Activated CD8-positive, alpha-beta memory T cell treated with anti-CD3 and anti-CD28 coated beads for 4 hours (primary cell): ENCODE data around the gene ASAP2.

ENCODE experiments used
- DNase-seq, 2 donors: peaks; one replicate each; pipeline ENCODE4 v3.0.0-alpha.2; 2020; ENCODE audit warnings: low read depth in 2 of 2

The ASAP2 gene

GRCh38 chr2:9297807-9298206, 91.2 kb downstream of the ASAP2 start:
- DNase-seq, result no peak

DNA sequence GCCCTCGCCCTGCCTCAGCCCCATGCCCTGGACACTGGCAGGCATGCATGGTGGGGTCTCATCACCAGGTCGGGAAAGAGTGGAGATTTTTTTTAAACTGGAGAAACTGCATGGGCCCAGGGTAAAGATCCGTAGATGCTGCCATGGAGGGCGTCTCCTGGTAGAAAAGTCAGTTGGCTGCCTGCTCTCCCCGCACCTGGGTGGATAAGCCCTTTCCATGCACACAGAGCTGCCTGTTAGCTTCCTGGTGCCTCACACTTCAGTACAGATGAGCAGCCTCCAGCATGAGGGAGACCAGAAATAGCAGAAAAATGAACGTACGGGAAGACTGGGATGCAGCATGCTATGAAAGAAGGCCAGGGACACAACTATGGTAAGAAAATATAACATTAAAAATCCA, 92.0 kb downstream of the ASAP2 start:
- DNase-seq, result no peak

GRCh38 chr2:9299161-9300100, 92.8 kb downstream of the ASAP2 start:
- DNase-seq, result no peak

DNA sequence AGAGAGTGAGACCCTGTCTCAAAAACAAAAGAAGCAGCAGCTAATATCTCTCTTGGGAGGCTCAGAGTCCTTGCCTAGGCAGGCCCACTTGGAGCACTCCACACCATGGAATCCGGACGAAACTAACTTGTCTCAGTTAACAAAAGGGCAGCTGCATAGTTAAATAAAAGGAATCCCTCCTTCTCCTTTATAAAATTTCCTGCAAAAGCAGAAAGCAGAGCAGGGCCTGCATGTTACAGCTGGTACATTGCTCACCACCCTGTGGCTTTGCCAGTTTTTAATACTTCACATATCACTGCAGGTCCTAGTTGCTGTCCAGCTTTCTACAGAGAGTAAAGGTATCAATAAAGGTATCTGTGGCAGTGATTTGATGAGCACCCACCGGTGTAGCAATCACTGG, 93.6 kb downstream of the ASAP2 start:
- no peak for DNase-seq

DNA sequence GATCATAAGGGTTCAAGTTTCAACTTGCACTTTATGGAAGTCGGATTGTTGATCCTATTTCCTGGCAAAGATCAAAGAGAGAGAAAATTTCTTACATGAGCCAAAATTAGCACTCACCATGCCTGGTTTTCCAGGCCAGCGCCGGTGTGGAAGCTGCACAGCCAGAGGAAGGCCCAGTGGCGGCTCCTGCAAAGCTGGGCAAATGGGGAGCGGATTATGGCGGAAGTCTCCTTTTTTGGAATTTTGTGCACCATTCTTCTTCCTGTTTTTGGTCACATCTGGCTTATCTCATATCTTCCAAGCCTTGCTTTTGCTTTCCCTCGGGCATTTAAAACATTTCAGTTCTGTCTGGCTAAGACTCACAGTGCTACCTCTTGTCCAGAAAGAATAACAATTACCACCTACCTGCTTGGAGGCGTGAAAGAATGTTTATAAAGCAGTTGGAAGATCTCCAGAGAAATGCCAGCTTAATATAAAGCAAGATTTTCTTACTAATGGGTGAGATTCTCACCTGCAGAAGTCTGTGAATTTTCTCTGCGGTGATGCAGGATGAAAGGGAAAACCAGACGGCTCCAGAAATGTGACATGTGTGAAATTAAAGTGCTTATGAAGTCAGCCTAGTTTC, 94.3 kb downstream of the ASAP2 start:
- no peak for DNase-seq

DNA sequence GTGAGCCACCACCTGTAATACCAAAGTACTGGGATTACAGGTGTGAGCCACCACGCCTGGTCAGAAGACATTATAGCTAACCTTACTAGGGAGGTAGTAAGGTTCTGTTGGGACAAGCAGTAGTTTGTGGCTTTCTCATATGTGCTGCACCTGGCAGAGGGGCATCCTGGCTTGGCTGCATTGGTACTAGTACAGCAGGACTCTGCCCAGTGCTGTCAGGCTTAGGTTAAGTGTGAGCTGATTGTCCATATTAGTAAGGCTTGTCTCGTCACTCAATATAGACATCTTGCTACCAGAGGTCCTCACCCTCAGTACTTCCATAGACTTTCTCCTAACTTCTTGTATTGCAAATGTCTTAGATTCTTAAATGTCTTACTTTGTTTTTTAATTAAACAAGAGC, 96.1 kb downstream of the ASAP2 start:
- no peak for DNase-seq

DNA sequence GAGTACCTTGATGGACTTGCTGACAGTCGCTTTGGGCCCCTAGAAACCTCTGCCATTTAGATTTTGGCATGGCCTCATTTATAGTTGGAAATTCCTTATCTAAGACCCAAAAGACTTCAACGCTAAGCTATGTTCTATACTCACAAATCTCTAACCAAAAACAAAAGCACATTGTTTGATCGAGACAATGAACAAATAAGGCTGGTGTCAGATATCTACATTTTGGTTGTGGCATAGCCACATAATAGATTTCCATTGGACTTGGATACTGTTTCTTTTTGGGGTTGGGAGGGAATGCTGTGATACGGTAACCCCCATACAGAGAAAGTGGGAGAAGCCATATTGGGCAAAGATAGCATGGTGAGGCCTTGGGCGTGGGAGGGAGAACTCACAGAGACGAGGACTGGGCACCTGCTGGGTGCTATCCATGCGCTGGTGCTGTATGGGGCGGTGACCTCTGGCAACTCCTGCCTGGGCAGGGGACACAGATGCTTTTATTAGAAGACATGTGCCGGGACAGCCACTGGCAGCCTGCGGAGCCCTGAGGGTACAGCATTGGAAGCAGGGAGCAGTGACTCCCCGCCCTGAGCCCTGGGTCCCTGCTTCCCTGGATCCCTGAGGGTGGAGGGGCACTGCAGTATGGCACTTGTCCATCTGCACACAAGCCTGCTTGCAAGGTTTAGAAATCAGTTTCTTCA, 97.1 kb downstream of the ASAP2 start:
- DNase-seq, result no peak

- no peak for DNase-seq
Observed at GRCh38 chr2:9306911-9307310, 100.3 kb downstream of the ASAP2 start.

DNA sequence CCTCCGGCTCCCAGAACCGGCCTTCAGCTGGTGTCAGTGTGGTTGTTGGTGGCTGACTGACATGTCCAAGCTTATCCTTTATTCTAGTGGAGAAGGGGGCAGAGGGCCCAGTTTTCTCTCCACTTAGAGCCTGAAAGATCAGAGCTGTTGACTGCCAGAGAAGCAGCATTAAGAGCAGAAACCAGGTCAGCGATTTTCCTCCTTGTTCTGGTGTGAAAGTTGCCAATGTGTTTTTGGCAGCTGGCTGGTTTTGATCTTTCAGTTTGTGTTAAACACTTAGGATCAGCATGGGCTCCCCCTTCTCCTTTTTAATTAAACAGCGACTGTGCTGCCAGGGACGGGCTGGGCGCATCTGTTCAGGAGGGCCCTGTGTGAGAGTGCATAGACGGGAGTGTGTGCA, 100.9 kb downstream of the ASAP2 start:
- no peak for DNase-seq

GRCh38 chr2:9308186-9308955, 101.8 kb downstream of the ASAP2 start:
- no peak for DNase-seq

DNA sequence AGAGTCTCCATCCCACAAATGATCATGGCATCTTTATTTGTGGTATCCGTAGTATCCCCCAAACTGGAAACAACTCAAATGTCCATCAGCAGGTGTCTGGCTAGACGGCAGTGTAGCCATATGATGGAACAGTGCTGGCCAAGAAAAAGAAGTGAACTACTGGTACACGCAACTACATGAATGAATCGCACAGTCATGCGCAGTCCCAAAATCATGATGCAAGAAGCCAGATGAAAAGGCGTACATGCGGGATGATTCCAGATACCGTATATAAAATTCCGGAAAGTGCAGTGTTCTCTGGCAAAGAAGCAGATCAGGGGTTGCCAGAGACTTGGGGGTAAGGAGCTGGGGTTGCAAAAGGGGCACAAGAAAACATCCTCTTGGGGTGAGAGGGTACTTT, 102.5 kb downstream of the ASAP2 start:
- no peak for DNase-seq

DNA sequence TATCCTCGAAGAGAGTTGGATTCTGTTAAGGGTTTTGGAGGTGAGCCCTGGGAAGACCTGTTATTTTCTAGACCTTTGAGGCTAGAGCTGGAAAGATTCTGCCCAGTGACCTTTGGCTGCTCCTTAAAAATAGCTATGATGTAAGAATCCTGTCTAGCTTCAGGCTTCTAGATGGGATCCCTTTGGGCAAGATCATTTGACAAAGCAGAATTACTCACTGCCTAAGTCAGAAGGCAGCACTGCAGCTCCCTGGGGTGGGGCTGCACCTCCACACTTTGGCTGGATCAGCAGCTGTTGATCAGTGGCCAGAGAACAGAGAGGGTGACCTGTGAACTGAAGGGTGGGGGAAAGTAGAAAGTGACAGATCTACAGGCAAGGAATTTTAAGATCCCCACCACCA, 103.8 kb downstream of the ASAP2 start:
- DNase-seq, result no peak

GRCh38 chr2:9310798-9311197, 104.2 kb downstream of the ASAP2 start:
- DNase-seq, result no peak

DNA sequence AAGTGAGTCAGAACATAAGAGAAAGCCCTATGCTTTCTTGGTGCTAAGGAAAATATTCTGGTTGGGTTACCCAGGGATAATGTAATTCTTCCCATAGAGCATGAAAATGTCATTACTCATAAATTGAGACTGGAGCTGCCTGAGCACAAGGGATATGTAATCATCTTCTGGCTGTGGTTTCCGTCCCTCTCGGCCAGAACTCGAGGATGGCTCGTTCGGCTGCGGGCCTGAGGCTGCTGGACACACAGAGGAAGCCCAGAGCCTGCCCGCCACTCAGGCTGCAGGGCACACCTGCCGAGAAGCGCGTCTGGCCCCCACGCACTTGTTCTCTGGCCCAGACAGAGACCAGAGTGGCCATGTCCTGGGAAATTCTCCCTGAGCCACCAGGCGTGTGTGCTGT, 104.9 kb downstream of the ASAP2 start:
- DNase-seq, result no peak

DNA sequence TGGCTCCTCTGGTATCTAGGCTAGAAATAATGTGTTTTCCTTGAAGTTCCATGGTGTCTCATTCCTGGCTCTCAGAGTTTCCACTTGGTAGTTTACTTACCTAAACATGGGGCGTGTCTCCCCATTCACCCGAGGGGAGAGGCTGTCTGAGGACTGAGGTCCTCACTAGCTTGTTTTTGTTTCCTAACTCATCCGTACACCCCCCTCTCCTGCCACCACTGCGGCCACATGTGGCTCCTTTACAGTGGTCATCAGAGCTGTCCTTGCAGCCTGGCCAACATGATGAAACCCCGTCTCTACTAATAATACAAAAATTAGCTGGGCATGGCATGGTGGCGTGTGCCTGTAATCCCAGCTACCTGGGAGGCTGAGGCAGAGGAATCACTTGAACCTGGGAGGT, 106.0 kb downstream of the ASAP2 start:
- DNase-seq, result no peak

DNA sequence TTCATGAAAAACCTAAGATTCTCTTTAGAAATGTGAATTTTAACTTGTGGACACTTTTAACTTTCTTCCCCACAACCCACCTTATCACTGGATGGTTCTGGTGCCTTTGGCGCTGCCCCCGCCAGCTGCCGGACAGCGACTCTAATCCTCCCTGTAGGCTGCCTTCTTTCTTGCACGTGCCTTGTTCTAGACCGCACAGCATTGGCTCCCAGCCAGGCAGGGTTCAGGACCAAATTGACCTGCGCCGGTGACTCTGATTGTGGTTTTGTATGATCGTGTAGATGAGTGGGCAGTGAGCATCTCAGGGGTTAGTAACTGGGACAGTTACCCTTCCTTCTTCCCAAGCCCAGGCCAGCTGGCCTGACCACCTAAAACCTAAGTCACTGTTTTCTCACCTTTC, 106.8 kb downstream of the ASAP2 start:
- no peak for DNase-seq

- DNase-seq, result no peak
Observed at GRCh38 chr2:9315280-9315847, 108.8 kb downstream of the ASAP2 start.

DNA sequence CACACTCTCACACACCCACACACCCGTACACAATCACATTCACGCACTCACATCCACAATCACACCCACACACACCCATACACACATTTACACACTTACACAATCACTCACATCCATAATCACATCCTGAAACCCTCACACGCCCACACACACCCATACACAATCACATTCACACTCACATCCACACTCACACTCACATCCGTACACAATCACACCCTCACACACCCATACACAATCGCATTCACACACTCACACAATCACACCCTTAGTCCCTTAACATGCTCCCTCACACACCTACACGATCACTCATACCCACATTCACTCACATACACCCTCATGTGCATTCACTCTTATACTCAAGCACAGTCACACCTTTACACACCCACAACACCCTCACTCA, 110.9 kb downstream of the ASAP2 start:
- no peak for DNase-seq

- DNase-seq, result no peak
Observed at GRCh38 chr2:9318461-9319337, 112.1 kb downstream of the ASAP2 start.

DNA sequence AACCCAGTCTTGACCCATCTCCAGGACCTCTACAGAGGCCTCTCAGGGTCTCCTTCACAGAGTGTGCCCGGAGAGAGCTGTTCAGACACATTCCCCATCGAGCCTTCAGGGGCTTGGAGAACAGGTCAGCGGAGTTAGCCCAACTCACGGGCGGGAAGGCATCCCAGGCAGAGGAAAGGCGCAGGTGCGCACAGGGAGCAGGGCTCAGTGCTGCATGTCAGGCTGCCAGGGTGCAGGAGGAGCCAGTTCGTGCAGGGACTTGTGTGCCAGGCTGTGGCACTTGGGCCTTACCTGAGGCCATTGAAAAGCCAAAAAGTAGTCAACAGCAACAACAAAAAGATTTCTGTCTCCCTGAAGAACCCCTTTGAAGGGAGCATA, 112.7 kb downstream of the ASAP2 start:
- DNase-seq, result no peak

GRCh38 chr2:9322576-9322975, 116.0 kb downstream of the ASAP2 start:
- no peak for DNase-seq
